ENCODE measurements around the gene PDS5A. TPM values are rescaled to one million over a fixed set of nuclear protein-coding genes. Genes with fewer than 3 reads are reported as not detected.
"Not testable (repeated sequence)": the region's sequence is repeated elsewhere in the genome, so short reads cannot be mapped to it uniquely, and the experiment has no call there.

Gene PDS5A
- total and polyA plus RNA-seq, 2 donors from 2014 or later = 13.1 to 59.8 TPM

GRCh38 chr4:39996811-39997210 lies 19.1 kb upstream of the PDS5A start:
- DNase-seq (no peak), FAIRE-seq (no peak)
- Histone ChIP-seq H3K9ac (ENCODE audit: low read length in 3 of 3) (no peak overlapping the region), H3K9me3 (ENCODE audit: control insufficient read depth in 2 of 3, insufficient read depth in 1 of 3, low read length in 3 of 3) (no peaks in the 10 kb centered on the region), H3K4me3 (ENCODE audit: low read length in 3 of 3) (no peak overlapping the region), H3K27ac (ENCODE audit: low read depth in 2 of 2, low read length in 2 of 2) (no peak overlapping the region), H3K27me3 (ENCODE audit: control insufficient read depth, insufficient read depth, low read length) (no peaks in the 10 kb centered on the region), H3K4me1 (ENCODE audit: control insufficient read depth in 2 of 3, insufficient read depth in 2 of 3, low read depth in 1 of 3, low read length in 3 of 3) (no peaks in the 10 kb centered on the region), H3K36me3 (ENCODE audit: control insufficient read depth in 2 of 3, insufficient read depth in 3 of 3, low read length in 3 of 3) (no peaks in the 10 kb centered on the region)
- intact Hi-C loops (cut with DNase I) = no loop called here
- TF ChIP-seq CTCF (IDR thresholded peaks at IDR 0.05; ENCODE audit: borderline replicate concordance, extremely low read depth, insufficient read depth) = no peak

GRCh38 chr4:39994406-39994805 lies 16.7 kb upstream of the PDS5A start:
- Histone ChIP-seq H3K36me3 (ENCODE audit: control insufficient read depth in 2 of 3, insufficient read depth in 3 of 3, low read length in 3 of 3) (no peaks in the 10 kb centered on the region), H3K27me3 (ENCODE audit: control insufficient read depth, insufficient read depth, low read length) (no peaks in the 10 kb centered on the region), H3K27ac (ENCODE audit: low read depth in 2 of 2, low read length in 2 of 2) (no peak overlapping the region), H3K4me3 (ENCODE audit: low read length in 3 of 3) (no peak overlapping the region), H3K9me3 (ENCODE audit: control insufficient read depth in 2 of 3, insufficient read depth in 1 of 3, low read length in 3 of 3) (no peaks in the 10 kb centered on the region), H3K4me1 (ENCODE audit: control insufficient read depth in 2 of 3, insufficient read depth in 2 of 3, low read depth in 1 of 3, low read length in 3 of 3) (no peaks in the 10 kb centered on the region), H3K9ac (ENCODE audit: low read length in 3 of 3) (no peak overlapping the region)
- FAIRE-seq = no peak
- intact Hi-C loops (cut with DNase I) = no loop called here
- no peak for TF ChIP-seq CTCF (IDR thresholded peaks at IDR 0.05; ENCODE audit: borderline replicate concordance, extremely low read depth, insufficient read depth)
- DNase-seq = no peak

- H3K27me3 ChIP-seq (ENCODE audit: control insufficient read depth, insufficient read depth, low read length); H3K9ac ChIP-seq (ENCODE audit: low read length in 3 of 3); FAIRE-seq; H3K9me3 ChIP-seq (ENCODE audit: control insufficient read depth in 2 of 3, insufficient read depth in 1 of 3, low read length in 3 of 3); H3K36me3 ChIP-seq (ENCODE audit: control insufficient read depth in 2 of 3, insufficient read depth in 3 of 3, low read length in 3 of 3); DNase-seq; H3K4me1 ChIP-seq (ENCODE audit: control insufficient read depth in 2 of 3, insufficient read depth in 2 of 3, low read depth in 1 of 3, low read length in 3 of 3); intact Hi-C loops (cut with DNase I); H3K4me3 ChIP-seq (ENCODE audit: low read length in 3 of 3); H3K27ac ChIP-seq (ENCODE audit: low read depth in 2 of 2, low read length in 2 of 2): not testable (repeated sequence)
Observed at GRCh38 chr4:39989381-39989780, 11.7 kb upstream of the PDS5A start.

GRCh38 chr4:39987485-39987884 lies 9.8 kb upstream of the PDS5A start:
- intact Hi-C loops (cut with DNase I) = no loop called here
- DNase-seq (no peak), FAIRE-seq (no peak)
- H3K27me3 ChIP-seq (ENCODE audit: control insufficient read depth, insufficient read depth, low read length) = no peaks in the 10 kb centered on the region
- TF ChIP-seq CTCF (IDR thresholded peaks at IDR 0.05; ENCODE audit: borderline replicate concordance, extremely low read depth, insufficient read depth) = no peak
- no peaks in the 10 kb centered on the region for H3K9me3 ChIP-seq (ENCODE audit: control insufficient read depth in 2 of 3, insufficient read depth in 1 of 3, low read length in 3 of 3)
- H3K36me3 ChIP-seq (ENCODE audit: control insufficient read depth in 2 of 3, insufficient read depth in 3 of 3, low read length in 3 of 3) = no peaks in the 10 kb centered on the region
- no peaks in the 10 kb centered on the region for H3K4me1 ChIP-seq (ENCODE audit: control insufficient read depth in 2 of 3, insufficient read depth in 2 of 3, low read depth in 1 of 3, low read length in 3 of 3)
- no peak overlapping the region for H3K4me3 ChIP-seq (ENCODE audit: low read length in 3 of 3)
- H3K9ac ChIP-seq (ENCODE audit: low read length in 3 of 3) = no peak overlapping the region
- no peak overlapping the region for H3K27ac ChIP-seq (ENCODE audit: low read depth in 2 of 2, low read length in 2 of 2)

Measured in kidney (tissue), 14 donors.